ENCODE results near the gene SNX9. TPM values are rescaled to one million over a fixed set of nuclear protein-coding genes. Genes with fewer than 3 reads are reported as not detected.
A peak's percentile ranks its signal among the peaks of the same experiment; 100 is the strongest.

Gene SNX9
- total and polyA plus RNA-seq, 2 of the 4 experiments (the other 2 are of a cell fraction), result 35.3 to 41.2 TPM

DNA sequence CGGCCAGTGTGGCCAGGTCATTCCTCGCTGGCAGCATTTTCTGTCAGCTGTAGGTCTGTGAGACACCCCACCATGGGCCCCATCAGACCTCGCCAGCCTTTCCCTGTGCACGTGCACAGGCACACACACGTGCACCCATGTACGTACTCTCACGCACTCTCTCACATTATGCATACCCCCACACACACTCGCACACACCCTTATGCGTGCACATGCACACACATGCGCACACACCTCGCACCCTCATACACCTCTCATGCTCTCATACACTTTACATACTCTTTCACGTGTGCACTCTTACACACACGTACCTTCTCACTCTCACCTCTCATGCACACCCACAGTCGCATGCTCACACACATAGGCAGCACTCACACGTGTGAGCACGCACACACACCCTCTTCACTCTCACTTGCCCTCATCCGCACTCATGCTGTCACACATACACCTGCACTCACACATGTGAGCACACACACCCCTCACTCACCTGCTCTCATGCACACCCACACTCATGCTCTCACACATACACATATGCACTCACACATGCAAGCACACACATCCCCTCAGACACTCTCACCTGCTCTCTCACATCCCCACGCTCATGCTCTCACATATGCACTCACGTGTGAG lies 46.7 kb downstream of the SNX9 start:
- Histone ChIP-seq H3K36me3 (ENCODE audit: control insufficient read depth, insufficient read depth, low read length) (peaks cover 29% of the 10 kb centered on the region), H3K23ac (ENCODE audit: low read depth, low read length) (no peak overlapping the region), H3K9ac (ENCODE audit: low read depth, low read length) (no peak overlapping the region), H3K27me3 (ENCODE audit: control insufficient read depth, insufficient read depth, low read length) (no peaks in the 10 kb centered on the region), H3K4me1 (ENCODE audit: control insufficient read depth, insufficient read depth, low read length) (peaks cover 6% of the 10 kb centered on the region), H4K5ac (ENCODE audit: low read depth, low read length) (no peak overlapping the region), H4K20me1 (ENCODE audit: insufficient read depth, low read length) (peaks cover 42% of the 10 kb centered on the region), H3K4me3 (ENCODE audit: insufficient read depth, low read depth, low read length) (no peak overlapping the region), H3K18ac (ENCODE audit: low read depth, low read length) (no peak overlapping the region), H3K4me2 (ENCODE audit: low read depth, low read length) (no peak overlapping the region), H4K8ac (ENCODE audit: low read depth in 2 of 2, low read length in 2 of 2) (no peak overlapping the region), H2AK9ac (replicated peaks; ENCODE audit: low read depth, low read length, poor library complexity) (peak overlapping the region; percentile 25), H3K79me1 (ENCODE audit: low read depth in 1 of 2, low read length in 2 of 2) (peaks cover 36 to 70% of the 10 kb centered on the region in 2 experiments), H2BK5ac (ENCODE audit: low read depth, low read length, poor library complexity, severe bottlenecking) (no peak overlapping the region), H2AFZ (replicated peaks; ENCODE audit: low read length, poor library complexity) (no peak overlapping the region), H3K9me1 (ENCODE audit: insufficient read depth, low read length) (peaks cover 20% of the 10 kb centered on the region), H3K9me3 (ENCODE audit: control insufficient read depth, insufficient read depth, low read length) (no peaks in the 10 kb centered on the region), H3K14ac (replicated peaks; ENCODE audit: low read depth, low read length) (no peak overlapping the region), H3K27ac (ENCODE audit: insufficient read depth, low read length) (no peak overlapping the region), H2AK5ac (ENCODE audit: low read depth, low read length) (0 out of 2 replicates have a peak overlapping the region, but pooled peaks have one; percentile 16), H4K91ac (ENCODE audit: insufficient read depth, low read depth, low read length) (no peak overlapping the region), H2BK120ac (ENCODE audit: low read depth, low read length) (no peak overlapping the region), H3K4ac (ENCODE audit: low read depth, low read length) (no peak overlapping the region), H2BK20ac (ENCODE audit: low read depth, low read length) (no peak overlapping the region), H2BK15ac (ENCODE audit: low read depth, low read length) (no peak overlapping the region), H3K56ac (ENCODE audit: extremely low read depth, insufficient read depth, low read length) (no peak overlapping the region)
- POLR2A ChIA-PET (ENCODE audit: unreplicated experiment), result no interaction called here
- CTCF ChIA-PET, result no interaction called here
- dilution Hi-C loops (cut with HindIII; ENCODE audit: low sequenced_read_pairs, unreplicated experiment) (no loop called here), in situ Hi-C loops (cut with MboI; ENCODE audit: low sequenced_read_pairs) (loop anchor here (5.0 kb wide), 1 partner anchor 112 kb away; no protein-coding TSS in a partner anchor), intact Hi-C loops (cut with micrococcal nuclease) (loop anchor here (5.0 kb wide), 1 partner anchor 547 kb away; the partner anchor contains the start of gene TMEM242)
- BruUV-seq (replicated peaks), result no TSS peak
- ATAC-seq (ENCODE audit: low read depth), result no peak
- no peak for DNase-seq
- TF ChIP-seq MAFK (IDR thresholded peaks at IDR 0.05; ENCODE audit: low read depth, low read length) (no peak), SMC3 (IDR thresholded peaks at IDR 0.05; ENCODE audit: low read depth, low read length) (no peak), RCOR1 (IDR thresholded peaks at IDR 0.05; ENCODE audit: insufficient replicate concordance, low read length) (no peak), RAD21 (IDR thresholded peaks at IDR 0.05; ENCODE audit: low read length) (no peak), CEBPB (IDR thresholded peaks at IDR 0.05; ENCODE audit: low read depth, low read length) (no peak), NFE2L2 (IDR thresholded peaks at IDR 0.05; ENCODE audit: low read depth, low read length) (no peak), CHD1 (IDR thresholded peaks at IDR 0.05; ENCODE audit: low read depth, low read length) (no peak), FOS (IDR thresholded peaks at IDR 0.05; ENCODE audit: low read depth, low read length) (no peak), POLR2A (IDR thresholded peaks at IDR 0.05; ENCODE audit: low read depth, low read length) (no peak), BHLHE40 (IDR thresholded peaks at IDR 0.05; ENCODE audit: low read depth, low read length) (no peak)
- TF ChIP-seq, protein P1, sequence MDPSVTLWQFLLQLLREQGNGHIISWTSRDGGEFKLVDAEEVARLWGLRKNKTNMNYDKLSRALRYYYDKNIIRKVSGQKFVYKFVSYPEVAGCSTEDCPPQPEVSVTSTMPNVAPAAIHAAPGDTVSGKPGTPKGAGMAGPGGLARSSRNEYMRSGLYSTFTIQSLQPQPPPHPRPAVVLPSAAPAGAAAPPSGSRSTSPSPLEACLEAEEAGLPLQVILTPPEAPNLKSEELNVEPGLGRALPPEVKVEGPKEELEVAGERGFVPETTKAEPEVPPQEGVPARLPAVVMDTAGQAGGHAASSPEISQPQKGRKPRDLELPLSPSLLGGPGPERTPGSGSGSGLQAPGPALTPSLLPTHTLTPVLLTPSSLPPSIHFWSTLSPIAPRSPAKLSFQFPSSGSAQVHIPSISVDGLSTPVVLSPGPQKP (IDR thresholded peaks at IDR 0.05; ENCODE audit: borderline replicate concordance, low read depth, low read length), result no peak
- TF ChIP-seq, protein P2, sequence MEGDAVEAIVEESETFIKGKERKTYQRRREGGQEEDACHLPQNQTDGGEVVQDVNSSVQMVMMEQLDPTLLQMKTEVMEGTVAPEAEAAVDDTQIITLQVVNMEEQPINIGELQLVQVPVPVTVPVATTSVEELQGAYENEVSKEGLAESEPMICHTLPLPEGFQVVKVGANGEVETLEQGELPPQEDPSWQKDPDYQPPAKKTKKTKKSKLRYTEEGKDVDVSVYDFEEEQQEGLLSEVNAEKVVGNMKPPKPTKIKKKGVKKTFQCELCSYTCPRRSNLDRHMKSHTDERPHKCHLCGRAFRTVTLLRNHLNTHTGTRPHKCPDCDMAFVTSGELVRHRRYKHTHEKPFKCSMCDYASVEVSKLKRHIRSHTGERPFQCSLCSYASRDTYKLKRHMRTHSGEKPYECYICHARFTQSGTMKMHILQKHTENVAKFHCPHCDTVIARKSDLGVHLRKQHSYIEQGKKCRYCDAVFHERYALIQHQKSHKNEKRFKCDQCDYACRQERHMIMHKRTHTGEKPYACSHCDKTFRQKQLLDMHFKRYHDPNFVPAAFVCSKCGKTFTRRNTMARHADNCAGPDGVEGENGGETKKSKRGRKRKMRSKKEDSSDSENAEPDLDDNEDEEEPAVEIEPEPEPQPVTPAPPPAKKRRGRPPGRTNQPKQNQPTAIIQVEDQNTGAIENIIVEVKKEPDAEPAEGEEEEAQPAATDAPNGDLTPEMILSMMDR (conservative IDR thresholded peaks at IDR 0.05; ENCODE audit: low read depth, low read length), result no peak
- WGBS, 2 experiments (ENCODE audit: extremely low coverage in 2 of 2, insufficient read length in 1 of 2), result 95% methylated on average over 17 of the region's 19 CpGs; no CpG with 5 or more reads in 1 of the 2 experiments

All from IMR-90 (cell line).